Stimulated activated naive CD4-positive, alpha-beta T cell (primary cell): Measurements from ENCODE around the gene CCDC63.
"Not testable (repeated sequence)": the region's sequence is repeated elsewhere in the genome, so short reads cannot be mapped to it uniquely, and the experiment has no call there.

Experiments
- DNase-seq, 6 experiments: peaks; one replicate each; lab custom pipeline; 2025; lab: John Stamatoyannopoulos, UW

CCDC63 gene

GRCh38 chr12:110844551-110845338 lies 2.0 kb upstream of the CCDC63 start:
- DNase-seq: no peak

GRCh38 chr12:110845339-110845682 lies 1.5 kb upstream of the CCDC63 start:
- no peak for DNase-seq

GRCh38 chr12:110848314-110848923 lies 1.6 kb downstream of the CCDC63 start:
- DNase-seq: no peak

- no peak for DNase-seq
Measured at GRCh38 chr12:110849221-110849620, 2.4 kb downstream of the CCDC63 start.

- no peak for DNase-seq
Measured at GRCh38 chr12:110849748-110850403, 3.1 kb downstream of the CCDC63 start.

- no peak for DNase-seq
Measured at GRCh38 chr12:110850762-110851161, 4.0 kb downstream of the CCDC63 start.

- DNase-seq: no peak
Measured at GRCh38 chr12:110853836-110854235, 7.0 kb downstream of the CCDC63 start.

- no peak for DNase-seq
Measured at GRCh38 chr12:110856542-110856941, 9.8 kb downstream of the CCDC63 start.

GRCh38 chr12:110857528-110857927 lies 10.7 kb downstream of the CCDC63 start:
- DNase-seq: no peak

- DNase-seq: not testable (repeated sequence)
Measured at GRCh38 chr12:110857954-110858353, 11.2 kb downstream of the CCDC63 start.

GRCh38 chr12:110858848-110859247 lies 12.1 kb downstream of the CCDC63 start:
- DNase-seq: no peak

- DNase-seq: no peak
Measured at GRCh38 chr12:110860833-110861296, 14.1 kb downstream of the CCDC63 start.

GRCh38 chr12:110861729-110862128 lies 14.9 kb downstream of the CCDC63 start:
- DNase-seq: no peak

GRCh38 chr12:110862329-110862728 lies 15.5 kb downstream of the CCDC63 start:
- no peak for DNase-seq

GRCh38 chr12:110863161-110863560 lies 16.4 kb downstream of the CCDC63 start:
- DNase-seq: no peak

GRCh38 chr12:110865521-110865920 lies 18.7 kb downstream of the CCDC63 start:
- DNase-seq: no peak

GRCh38 chr12:110869026-110869425 lies 22.2 kb downstream of the CCDC63 start:
- no peak for DNase-seq

- DNase-seq: no peak
Measured at GRCh38 chr12:110869803-110870202, 23.0 kb downstream of the CCDC63 start.

GRCh38 chr12:110872100-110872499 lies 25.3 kb downstream of the CCDC63 start:
- DNase-seq: no peak

- no peak for DNase-seq
Measured at GRCh38 chr12:110874351-110874750, 27.6 kb downstream of the CCDC63 start.

- DNase-seq: no peak
Measured at GRCh38 chr12:110874781-110875180, 28.0 kb downstream of the CCDC63 start.

GRCh38 chr12:110880651-110881050 lies 33.9 kb downstream of the CCDC63 start:
- no peak for DNase-seq

GRCh38 chr12:110883251-110883650 lies 36.5 kb downstream of the CCDC63 start:
- no peak for DNase-seq
